ENCODE data around the gene WDR45B.

The WDR45B gene

GRCh38 chr17:82675476-82676245, 27.4 kb upstream of the WDR45B start:
- DNase-seq = no peak

DNA sequence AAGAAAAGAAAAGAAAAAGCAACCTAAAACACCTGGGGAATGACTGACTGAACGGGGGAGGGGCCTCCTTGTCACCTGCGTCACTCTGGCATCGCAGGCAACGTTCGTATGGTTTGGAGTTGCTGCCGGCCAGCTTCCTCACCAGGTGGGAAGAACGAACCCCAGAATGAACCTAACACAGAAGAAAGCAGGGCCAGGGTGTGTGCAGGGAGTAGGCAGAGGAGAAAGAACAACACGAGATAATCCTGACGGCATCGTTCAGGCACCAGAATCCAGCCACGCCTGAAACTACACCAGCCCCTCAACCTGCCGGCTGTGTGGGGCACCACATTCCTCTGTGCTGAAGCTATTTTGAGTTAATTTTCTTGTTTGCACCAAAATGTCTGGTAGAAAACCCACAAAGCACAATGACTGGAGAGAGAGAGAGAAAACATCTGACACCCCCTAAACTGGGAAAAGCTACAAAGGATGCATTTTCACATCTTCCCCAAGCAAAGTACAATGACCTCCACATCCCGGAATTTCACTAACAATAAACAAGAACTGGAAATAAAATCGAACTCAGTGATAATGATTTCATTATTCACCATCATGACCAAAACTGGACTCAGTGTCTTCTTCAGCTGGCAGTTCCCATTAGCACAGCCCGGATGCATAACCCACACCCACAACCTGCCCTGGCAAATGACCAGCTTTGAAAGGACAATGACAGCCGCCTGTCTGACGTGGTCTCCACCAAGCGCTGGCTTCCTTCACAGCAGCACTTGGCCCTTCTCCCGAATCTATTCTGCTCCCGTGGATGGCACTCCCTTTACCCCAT, 26.6 kb upstream of the WDR45B start:
- no peak for DNase-seq

DNA sequence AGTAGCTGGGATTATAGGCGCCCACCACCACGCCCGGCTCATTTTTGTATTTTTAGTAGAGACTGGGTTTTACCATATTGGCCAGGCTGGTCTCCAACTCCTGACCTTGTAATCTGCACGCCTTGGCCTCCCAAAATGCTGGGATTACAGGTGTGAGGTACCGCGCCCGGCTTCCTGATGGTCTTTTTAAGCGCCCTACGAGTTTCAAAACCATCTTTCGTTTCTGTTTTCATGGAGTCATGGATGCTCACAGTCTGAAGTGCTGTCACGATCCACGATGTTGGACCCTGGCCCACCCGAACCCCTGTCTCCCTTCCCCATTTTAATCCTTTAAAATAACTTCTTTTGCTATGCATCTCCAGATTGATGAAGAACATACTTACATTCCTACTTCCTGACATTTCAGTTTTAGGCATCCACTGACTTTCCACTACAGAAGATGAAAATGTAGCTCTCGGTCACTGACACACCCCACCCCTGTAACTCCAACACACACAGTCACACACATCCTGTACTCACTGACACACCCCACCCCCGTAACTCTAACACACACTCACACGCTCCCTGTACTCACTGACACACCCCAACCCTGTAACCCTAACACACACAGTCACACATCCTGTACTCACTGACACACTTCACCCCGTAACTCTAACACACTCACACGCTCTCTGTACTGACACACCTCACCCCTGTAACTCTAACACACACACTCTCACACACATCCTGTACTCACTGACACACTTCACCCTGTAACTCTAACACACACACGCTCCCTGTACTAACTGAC, 22.6 kb upstream of the WDR45B start:
- DNase-seq = no peak

GRCh38 chr17:82668631-82669099, 20.4 kb upstream of the WDR45B start:
- DNase-seq = peak; percentile 27

DNA sequence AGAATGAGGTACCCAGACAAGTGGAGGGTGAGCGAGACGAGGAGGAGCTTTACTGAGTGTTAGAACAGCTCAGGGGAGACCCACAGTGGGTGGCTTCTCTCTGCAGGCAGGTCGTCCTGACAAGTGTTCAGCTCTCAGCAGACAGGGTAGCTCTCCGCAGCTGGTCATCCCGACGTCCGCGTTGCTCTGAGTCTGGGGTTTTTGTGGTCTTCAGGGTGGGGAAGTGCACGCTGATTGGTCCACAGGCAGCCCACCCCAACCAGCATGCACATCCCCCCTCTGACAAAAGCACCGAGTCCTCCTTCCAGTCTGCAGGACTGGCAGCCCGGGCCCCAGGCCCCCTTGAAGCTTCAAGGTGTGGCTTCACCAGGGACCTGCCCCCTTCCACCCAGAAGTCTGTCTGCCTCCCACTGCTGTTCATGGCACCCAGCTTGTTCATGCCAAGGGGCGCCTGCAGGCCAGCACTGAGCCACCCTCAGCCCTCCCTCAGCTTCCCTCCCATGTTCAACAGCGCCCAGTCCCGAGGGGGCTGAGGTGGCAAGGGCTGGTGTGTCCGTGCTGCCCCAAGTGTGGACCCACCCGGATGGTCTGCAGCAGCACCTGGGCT, 19.9 kb upstream of the WDR45B start:
- DNase-seq = no peak

GRCh38 chr17:82667668-82668000, 19.4 kb upstream of the WDR45B start:
- DNase-seq = no peak

DNA sequence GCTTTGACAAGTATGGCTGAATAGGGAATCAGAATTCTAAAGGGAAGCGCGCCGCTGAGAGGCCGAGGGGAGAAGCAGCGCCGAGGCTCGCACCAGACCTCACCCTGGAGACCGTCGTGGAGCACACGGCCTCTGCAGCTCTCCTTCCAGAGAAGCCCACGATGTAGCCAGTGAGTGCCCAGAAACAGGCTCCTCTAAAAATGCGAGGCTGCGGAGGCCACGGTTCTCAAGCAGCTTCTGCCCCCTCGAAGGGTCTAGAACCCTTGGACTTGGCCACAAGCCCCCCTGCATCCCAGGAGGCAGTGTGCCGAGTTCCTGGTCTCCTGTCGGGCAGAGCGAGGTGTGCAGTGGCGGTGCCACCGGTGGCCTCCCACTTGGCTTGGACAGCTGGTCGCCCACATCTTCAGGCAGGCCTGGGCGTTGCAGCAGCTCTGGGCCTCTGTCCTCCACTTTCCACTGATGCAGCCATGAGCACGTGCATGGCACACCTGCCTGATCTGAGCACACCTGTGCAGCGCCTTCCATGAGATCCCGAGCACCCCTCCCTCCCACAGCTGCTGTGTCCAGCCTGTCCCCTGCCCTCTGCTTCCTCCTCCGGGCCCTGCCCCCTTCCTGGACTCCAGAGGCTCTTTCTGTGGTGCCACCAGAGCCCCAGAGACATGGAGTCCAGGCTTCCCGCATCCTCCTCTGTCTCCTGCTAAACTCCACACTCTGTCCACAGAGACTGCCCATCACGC, 18.9 kb upstream of the WDR45B start:
- DNase-seq = no peak

DNA sequence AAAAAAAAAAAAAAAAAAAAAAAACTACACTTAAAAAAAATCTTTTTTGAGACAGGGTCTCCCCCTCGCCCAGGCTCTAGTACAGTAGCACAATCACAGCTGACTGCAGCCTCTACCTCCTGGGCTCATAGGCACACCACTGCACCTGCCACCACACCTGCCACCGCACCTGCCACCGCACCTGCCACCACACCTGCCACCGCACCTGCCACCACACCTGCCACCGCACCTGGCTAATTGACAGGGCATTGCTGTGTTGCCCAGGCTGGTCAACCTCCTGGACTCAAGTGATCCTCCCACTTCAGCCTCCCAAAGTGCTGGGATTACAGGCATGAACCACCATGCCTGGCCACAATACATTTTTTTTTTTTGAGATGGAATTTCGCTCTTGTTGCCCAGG, 17.6 kb upstream of the WDR45B start:
- no peak for DNase-seq

DNA sequence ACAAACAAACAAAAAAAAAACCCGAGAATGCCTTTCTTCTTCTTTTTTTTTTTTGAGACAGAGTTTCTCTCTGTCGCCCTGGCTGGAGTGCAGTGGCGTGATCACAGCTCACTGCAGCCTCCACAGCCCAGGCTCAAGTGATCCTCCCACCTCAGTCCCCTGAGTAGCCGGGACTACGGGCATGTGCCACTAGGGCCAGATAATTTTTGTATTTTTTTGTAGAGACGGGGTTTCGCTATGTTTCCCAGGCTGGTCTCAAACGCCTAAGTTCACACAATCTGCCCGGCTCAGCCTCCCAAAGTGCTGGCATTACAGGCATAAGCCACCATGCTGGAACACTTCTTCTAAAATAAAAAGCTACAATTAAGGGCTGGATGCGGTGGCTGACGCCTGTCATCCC, 17.0 kb upstream of the WDR45B start:
- no peak for DNase-seq

GRCh38 chr17:82664701-82665182, 16.5 kb upstream of the WDR45B start:
- no peak for DNase-seq

DNA sequence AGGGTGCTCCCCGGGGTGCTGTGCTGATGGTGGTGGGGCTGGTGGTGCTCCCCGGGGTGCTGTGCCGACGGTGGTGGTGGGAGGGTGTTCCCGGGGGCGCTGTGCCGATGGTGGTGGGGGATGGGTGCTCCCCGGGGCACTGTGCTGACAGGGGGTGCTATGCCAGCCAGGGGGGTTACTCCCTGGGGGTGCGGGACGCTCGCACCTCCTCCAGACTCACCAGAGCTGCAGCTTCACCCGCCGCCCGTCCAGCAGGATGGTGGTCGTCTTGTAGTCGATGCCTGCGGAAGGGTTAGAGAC, 16.0 kb upstream of the WDR45B start:
- DNase-seq = no peak

- no peak for DNase-seq
These were observed 15.4 kb upstream of the WDR45B start for GRCh38 chr17:82663381-82664275.

DNA sequence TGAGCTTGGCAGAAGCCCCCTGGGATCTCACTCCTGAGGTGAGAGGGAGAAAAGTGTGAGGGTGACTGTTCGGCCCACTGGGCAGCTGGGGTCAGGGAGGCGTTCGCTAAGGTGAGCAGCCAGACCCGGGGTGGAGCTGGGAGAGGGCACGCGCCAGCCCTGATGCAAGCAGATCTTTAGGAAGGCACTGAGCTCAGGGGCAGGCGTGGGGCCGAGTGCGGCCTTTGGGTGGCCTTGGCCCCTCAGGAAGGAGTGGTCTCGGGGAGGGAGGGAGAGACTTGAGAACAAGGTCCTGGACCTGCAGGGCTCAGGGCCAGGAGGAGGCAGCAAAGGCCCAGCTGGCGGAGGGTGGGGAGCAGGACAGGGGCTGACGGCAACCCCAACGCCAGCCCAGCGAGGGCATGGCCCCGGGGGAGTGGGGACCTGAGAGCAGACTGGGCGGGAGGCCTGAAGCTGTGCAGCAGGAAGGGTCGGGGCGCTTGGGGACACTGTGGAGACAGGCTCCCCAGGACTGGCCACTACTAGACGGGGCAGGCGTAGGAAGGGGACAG, 14.5 kb upstream of the WDR45B start:
- DNase-seq = no peak

DNA sequence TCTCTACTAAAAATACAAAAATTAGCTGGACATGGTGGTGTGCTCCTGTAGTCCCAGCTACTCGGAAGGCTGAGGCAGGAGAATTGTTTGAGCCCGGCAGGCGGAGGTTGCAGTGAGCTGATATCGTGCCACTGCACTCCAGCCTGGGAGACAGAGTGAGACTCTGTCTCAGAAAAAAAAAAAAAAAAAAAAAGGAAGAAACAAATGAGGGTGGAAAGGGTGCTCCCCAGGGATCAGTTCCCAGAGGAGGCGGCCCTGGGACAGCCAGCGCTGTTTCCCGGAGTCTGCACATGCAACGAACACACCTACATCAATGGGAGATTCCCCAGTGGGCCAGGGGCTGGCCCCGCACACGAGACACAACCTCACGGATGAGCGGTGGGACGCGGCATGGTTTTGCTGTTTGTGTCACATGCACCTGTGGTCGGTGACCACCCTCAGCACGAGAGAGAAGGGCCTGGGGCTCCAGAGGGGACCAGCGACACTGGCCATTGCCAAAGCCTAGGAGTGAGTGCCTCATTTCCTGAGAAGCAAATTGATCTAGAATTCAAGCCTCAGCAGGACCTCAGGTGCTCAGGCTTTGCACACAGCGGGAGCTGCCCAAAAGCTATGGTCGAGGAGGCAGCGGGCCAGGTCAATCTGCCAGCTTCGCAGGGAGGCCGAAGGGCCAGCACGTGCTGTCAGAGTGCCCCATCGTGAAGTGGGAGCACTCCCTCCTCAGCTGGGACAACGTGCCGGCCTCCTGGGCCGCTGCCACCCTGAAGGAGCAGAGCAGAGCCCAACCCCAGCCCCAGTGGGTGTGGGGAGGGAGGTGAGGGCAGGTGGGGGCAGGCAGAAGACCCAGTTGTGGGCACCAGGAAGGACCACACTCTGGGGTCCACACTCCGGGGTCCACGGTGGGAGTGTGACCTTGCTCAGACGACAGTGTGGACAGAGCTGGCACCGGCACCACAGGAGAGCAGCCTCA, 13.8 kb upstream of the WDR45B start:
- DNase-seq = no peak

GRCh38 chr17:82659886-82660285, 11.6 kb upstream of the WDR45B start:
- DNase-seq = no peak

DNA sequence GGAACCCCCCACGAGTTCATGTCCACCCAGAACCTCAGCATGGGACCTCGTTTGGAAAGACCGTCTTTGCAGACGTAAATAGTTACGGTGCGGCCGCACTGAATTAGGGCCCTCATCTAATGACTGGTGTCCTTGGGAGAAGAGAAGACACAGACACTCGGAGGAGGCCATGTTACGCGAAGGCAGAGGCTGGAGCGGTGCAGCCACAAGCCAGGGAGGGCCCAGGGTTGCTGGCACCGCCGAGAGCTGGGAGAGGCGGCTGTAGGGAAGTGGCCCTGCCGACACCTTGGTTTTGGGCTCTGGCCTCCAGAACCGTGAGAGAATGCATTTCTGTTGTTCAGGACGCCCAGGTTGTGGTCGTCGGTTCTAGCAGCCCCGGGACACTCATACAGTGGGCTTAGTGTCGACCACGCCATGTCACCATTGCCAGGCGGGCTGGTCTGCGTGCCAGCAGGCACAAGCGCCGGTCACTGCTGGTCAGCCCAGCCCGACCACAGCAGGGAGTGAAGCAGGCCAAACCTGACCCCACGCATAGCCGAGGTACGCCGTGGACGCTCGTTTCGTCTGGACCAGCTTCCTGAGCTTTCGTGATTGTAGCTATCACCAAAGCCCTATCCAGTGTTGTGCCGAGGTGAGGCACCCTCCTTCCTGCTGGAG, 10.7 kb upstream of the WDR45B start:
- DNase-seq = no peak

DNA sequence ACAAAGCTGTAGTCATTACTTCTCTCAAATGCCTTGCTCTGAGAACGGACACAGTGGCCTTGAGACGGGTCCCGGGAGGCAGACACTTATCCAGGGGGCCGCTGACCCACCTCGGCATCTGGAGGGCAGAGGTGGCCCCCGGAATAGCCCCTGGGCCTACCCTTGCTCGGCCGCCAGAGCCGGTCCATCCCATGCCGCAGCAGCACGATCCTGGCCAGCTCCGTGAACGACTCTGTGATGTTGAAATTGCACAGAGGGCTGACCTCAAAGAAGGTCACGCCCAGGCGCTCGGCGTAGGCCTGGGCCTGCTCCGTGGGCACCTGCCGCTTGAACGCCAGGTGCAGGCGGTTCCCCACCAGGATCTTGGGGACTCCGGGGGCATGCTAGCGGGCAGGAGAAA, 10.1 kb upstream of the WDR45B start:
- DNase-seq = no peak

- no peak for DNase-seq
These were observed 9.7 kb upstream of the WDR45B start for GRCh38 chr17:82657926-82658325.

GRCh38 chr17:82656266-82656665, 8.0 kb upstream of the WDR45B start:
- DNase-seq = no peak

Data from activated CD4-positive, alpha-beta T cell treated with anti-CD3 and anti-CD28 coated beads, Interleukin-2, amount 50 U/mL, for 1 hour (primary cell).